ENCODE results near the gene ANO10. TPM values are rescaled to one million over a fixed set of nuclear protein-coding genes. Genes with fewer than 3 reads are reported as not detected.

ANO10 gene
- total RNA-seq, 1 experiment from 2014 or later = 26.6 TPM

DNA sequence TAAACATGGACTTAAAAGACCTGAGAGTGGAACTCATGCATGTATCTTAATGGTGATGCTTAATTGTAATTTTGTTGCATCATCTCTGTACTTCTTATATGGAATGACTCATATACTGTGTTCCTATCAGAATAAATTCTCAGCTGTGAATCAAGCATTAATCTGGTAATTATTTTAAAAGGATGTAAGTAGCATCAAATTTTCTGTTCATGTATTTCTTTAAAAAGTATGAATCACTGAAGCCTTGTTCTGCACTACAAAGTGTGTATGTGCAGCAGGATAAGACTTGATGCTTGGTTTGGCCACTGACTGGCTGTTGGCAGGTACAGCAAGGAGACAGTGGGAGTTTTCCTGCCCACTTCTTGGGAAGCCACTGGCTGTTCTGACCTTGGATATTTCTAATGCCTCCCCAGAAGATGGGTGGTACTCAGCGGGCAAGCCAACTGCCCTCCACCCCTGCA lies 123.9 kb downstream of the ANO10 start:
- Histone ChIP-seq H3K36me3 (ENCODE audit: control insufficient read depth, insufficient read depth, low read length) (no peaks in the 10 kb centered on the region), H3K9me3 (ENCODE audit: control insufficient read depth, insufficient read depth, low read depth, low read length) (no peaks in the 10 kb centered on the region), H3K27me3 (ENCODE audit: control insufficient read depth, insufficient read depth, low read length) (no peaks in the 10 kb centered on the region), H3K4me1 (ENCODE audit: control insufficient read depth, insufficient read depth, low read length) (no peaks in the 10 kb centered on the region), H3K4me3 (ENCODE audit: low read depth in 2 of 2, low read length in 2 of 2) (no peak overlapping the region), H3K27ac (ENCODE audit: low read length) (no peak overlapping the region)
- no TSS peak for BruUV-seq (replicated peaks)
- ATAC-seq (no peak), DNase-seq (ENCODE audit: low read depth, low spot score) (no peak)
- POLR2A ChIA-PET = no interaction called here
- no peak for TF ChIP-seq SIN3A (IDR thresholded peaks at IDR 0.05; ENCODE audit: borderline replicate concordance, insufficient read depth, low read depth, low read length)
- TF ChIP-seq, protein P1, sequence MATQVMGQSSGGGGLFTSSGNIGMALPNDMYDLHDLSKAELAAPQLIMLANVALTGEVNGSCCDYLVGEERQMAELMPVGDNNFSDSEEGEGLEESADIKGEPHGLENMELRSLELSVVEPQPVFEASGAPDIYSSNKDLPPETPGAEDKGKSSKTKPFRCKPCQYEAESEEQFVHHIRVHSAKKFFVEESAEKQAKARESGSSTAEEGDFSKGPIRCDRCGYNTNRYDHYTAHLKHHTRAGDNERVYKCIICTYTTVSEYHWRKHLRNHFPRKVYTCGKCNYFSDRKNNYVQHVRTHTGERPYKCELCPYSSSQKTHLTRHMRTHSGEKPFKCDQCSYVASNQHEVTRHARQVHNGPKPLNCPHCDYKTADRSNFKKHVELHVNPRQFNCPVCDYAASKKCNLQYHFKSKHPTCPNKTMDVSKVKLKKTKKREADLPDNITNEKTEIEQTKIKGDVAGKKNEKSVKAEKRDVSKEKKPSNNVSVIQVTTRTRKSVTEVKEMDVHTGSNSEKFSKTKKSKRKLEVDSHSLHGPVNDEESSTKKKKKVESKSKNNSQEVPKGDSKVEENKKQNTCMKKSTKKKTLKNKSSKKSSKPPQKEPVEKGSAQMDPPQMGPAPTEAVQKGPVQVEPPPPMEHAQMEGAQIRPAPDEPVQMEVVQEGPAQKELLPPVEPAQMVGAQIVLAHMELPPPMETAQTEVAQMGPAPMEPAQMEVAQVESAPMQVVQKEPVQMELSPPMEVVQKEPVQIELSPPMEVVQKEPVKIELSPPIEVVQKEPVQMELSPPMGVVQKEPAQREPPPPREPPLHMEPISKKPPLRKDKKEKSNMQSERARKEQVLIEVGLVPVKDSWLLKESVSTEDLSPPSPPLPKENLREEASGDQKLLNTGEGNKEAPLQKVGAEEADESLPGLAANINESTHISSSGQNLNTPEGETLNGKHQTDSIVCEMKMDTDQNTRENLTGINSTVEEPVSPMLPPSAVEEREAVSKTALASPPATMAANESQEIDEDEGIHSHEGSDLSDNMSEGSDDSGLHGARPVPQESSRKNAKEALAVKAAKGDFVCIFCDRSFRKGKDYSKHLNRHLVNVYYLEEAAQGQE (IDR thresholded peaks at IDR 0.05; ENCODE audit: insufficient read depth in 1 of 2, low read depth in 2 of 2, low read length in 1 of 2) = no peak
- TF ChIP-seq, protein P2, sequence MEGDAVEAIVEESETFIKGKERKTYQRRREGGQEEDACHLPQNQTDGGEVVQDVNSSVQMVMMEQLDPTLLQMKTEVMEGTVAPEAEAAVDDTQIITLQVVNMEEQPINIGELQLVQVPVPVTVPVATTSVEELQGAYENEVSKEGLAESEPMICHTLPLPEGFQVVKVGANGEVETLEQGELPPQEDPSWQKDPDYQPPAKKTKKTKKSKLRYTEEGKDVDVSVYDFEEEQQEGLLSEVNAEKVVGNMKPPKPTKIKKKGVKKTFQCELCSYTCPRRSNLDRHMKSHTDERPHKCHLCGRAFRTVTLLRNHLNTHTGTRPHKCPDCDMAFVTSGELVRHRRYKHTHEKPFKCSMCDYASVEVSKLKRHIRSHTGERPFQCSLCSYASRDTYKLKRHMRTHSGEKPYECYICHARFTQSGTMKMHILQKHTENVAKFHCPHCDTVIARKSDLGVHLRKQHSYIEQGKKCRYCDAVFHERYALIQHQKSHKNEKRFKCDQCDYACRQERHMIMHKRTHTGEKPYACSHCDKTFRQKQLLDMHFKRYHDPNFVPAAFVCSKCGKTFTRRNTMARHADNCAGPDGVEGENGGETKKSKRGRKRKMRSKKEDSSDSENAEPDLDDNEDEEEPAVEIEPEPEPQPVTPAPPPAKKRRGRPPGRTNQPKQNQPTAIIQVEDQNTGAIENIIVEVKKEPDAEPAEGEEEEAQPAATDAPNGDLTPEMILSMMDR (IDR thresholded peaks at IDR 0.05) = no peak
- no peak for TF ChIP-seq POLR2AphosphoS5 (IDR thresholded peaks at IDR 0.05; ENCODE audit: low read depth, low read length)
- TF ChIP-seq TCF7L2 (IDR thresholded peaks at IDR 0.05; ENCODE audit: low read depth, low read length) = no peak
- in situ Hi-C loops (cut with HindIII; ENCODE audit: low pct_unique_long_range_greater_than_20kb, low sequenced_read_pairs) (no loop called here), intact Hi-C loops (cut with micrococcal nuclease; ENCODE audit: unreplicated experiment) (no loop called here)
- CTCF ChIA-PET = no interaction called here

GRCh38 chr3:43497422-43497821 lies 124.4 kb downstream of the ANO10 start:
- ChIA-PET CTCF (no interaction called here), POLR2A (no interaction called here)
- no peaks in the 10 kb centered on the region for H3K27me3 ChIP-seq (ENCODE audit: control insufficient read depth, insufficient read depth, low read length)
- DNase-seq (ENCODE audit: low read depth, low spot score) (no peak), ATAC-seq (no peak)
- in situ Hi-C loops (cut with HindIII; ENCODE audit: low pct_unique_long_range_greater_than_20kb, low sequenced_read_pairs) (no loop called here), intact Hi-C loops (cut with micrococcal nuclease; ENCODE audit: unreplicated experiment) (no loop called here)
- no peaks in the 10 kb centered on the region for H3K9me3 ChIP-seq (ENCODE audit: control insufficient read depth, insufficient read depth, low read depth, low read length)
- no peak overlapping the region for H3K27ac ChIP-seq (ENCODE audit: low read length)
- no TSS peak for BruUV-seq (replicated peaks)
- TF ChIP-seq, protein P1 (IDR thresholded peaks at IDR 0.05; ENCODE audit: insufficient read depth in 1 of 2, low read depth in 2 of 2, low read length in 1 of 2) = no peak
- TF ChIP-seq SIN3A (IDR thresholded peaks at IDR 0.05; ENCODE audit: borderline replicate concordance, insufficient read depth, low read depth, low read length) (no peak), POLR2AphosphoS5 (IDR thresholded peaks at IDR 0.05; ENCODE audit: low read depth, low read length) (no peak), TCF7L2 (IDR thresholded peaks at IDR 0.05; ENCODE audit: low read depth, low read length) (no peak)
- TF ChIP-seq, protein P2 (IDR thresholded peaks at IDR 0.05) = no peak
- no peaks in the 10 kb centered on the region for H3K4me1 ChIP-seq (ENCODE audit: control insufficient read depth, insufficient read depth, low read length)
- H3K36me3 ChIP-seq (ENCODE audit: control insufficient read depth, insufficient read depth, low read length) = no peaks in the 10 kb centered on the region
- no peak overlapping the region for H3K4me3 ChIP-seq (ENCODE audit: low read depth in 2 of 2, low read length in 2 of 2)

Data from Panc1 (cell line).